GM12873 (cell line): ENCODE results near the gene SEPSECS.

Source experiments
- CTCF ChIP-seq: IDR thresholded peaks from 2 replicates; pipeline ENCODE4 v1.5.1; 2012; ENCODE audit warnings: low read depth, mild to moderate bottlenecking, moderate library complexity, low read length, control low read depth; ENCODE audit not compliant: insufficient read depth; ENCODE audit errors: missing control alignments

Gene SEPSECS

GRCh38 chr4:25109511-25109910, 50.7 kb downstream of the SEPSECS start:
- TF ChIP-seq CTCF = no peak

GRCh38 chr4:25108556-25108955, 51.7 kb downstream of the SEPSECS start:
- TF ChIP-seq CTCF = no peak

- TF ChIP-seq CTCF = no peak
Observed at GRCh38 chr4:25107827-25108516, 52.3 kb downstream of the SEPSECS start.

GRCh38 chr4:25106363-25107151, 53.7 kb downstream of the SEPSECS start:
- TF ChIP-seq CTCF = no peak

GRCh38 chr4:25104591-25104990, 55.7 kb downstream of the SEPSECS start:
- no peak for TF ChIP-seq CTCF

- TF ChIP-seq CTCF = no peak
Observed at GRCh38 chr4:25103418-25103817, 56.8 kb downstream of the SEPSECS start.

- no peak for TF ChIP-seq CTCF
Observed at GRCh38 chr4:25101836-25102235, 58.4 kb downstream of the SEPSECS start.
